ENCODE measurements around the gene AQP7.

The AQP7 gene

DNA sequence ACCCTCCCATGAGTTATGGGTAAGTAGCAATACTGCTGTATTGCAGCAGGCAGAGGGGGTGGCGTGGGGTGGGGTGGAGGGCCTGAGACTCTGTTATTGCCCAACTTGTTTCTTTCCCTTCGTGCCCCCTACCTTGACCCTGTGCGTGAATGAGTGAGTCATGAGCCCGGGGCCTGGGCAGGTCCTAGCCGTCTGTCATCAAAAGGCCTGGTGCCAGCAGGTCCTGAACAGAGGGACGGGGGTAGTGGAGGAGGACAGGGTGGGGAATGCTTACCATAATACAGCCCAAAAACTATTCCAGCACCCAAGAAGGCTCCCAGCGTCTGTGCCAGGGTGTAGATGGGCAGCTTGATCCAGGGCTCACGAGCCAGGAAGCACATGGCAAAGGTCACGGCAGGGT, 40.7 kb upstream of the AQP7 start:
- POLR2A ChIA-PET = no interaction called here
- Histone ChIP-seq H3K36me3 (ENCODE audit: control insufficient read depth in 2 of 2, insufficient read depth in 1 of 2, low read length in 2 of 2) (no peaks in the 10 kb centered on the region), H3K4me3 (ENCODE audit: low read depth, low read length) (no peak overlapping the region), H3K4me1 (ENCODE audit: control insufficient read depth, insufficient read depth, low read length) (no peaks in the 10 kb centered on the region; the same call in 1 of the 2 replicates), H3K27ac (ENCODE audit: extremely low read depth, low read depth, low read length) (no peak overlapping the region), H3K9me3 (ENCODE audit: control insufficient read depth, insufficient read depth, low read depth, low read length) (no peaks in the 10 kb centered on the region)
- TF ChIP-seq OSR2 (tag by site-specific recombination; IDR thresholded peaks at IDR 0.05) = no peak
- no peak for TF ChIP-seq ZNF394 (tag by site-specific recombination; IDR thresholded peaks at IDR 0.05; ENCODE audit: borderline replicate concordance)
- no peak for TF ChIP-seq OVOL3 (tag by site-specific recombination; IDR thresholded peaks at IDR 0.05)
- no peak for TF ChIP-seq ZBTB21 (tag by site-specific recombination; IDR thresholded peaks at IDR 0.05)
- TF ChIP-seq SCRT1 (tag by site-specific recombination; IDR thresholded peaks at IDR 0.05; ENCODE audit: borderline replicate concordance) = no peak
- TF ChIP-seq ZNF530 (tag by site-specific recombination; IDR thresholded peaks at IDR 0.05; ENCODE audit: low read depth) = no peak
- TF ChIP-seq ZNF266 (tag by site-specific recombination; IDR thresholded peaks at IDR 0.05; ENCODE audit: low read depth) = no peak
- CTCF ChIA-PET = interaction anchor here (1.0 to 6.1 kb wide), 4 partner anchors 10 to 67 kb away, joined by 3 to 55 read pairs (median 11); no protein-coding TSS in a partner anchor

DNA sequence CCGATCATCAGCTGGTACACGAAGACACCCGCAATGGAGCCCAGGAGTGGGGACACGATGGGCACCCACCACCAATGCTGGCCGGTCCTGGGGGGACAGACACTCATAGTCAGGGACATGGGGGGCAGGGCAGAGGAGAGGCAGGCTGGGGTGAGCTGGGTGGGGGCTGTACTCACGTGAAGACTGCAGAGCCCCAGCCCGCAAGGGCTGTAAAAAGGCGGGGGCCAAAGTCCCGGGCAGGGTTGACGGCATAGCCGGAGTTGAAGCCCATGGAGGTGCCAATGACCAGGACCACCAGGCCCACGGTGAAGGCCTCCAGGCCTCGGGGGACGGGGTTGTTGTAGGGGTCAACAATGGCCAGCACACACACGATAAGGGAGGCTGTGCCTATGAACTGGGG, 39.8 kb upstream of the AQP7 start:
- H3K27ac ChIP-seq (ENCODE audit: extremely low read depth, low read depth, low read length) = no peak overlapping the region
- CTCF ChIA-PET = interaction anchor here (0.9 to 6.1 kb wide), 4 partner anchors 10 to 180 kb away, joined by 3 to 55 read pairs (median 10); no protein-coding TSS in a partner anchor

More for the DNA sequence above, 39.8 kb upstream of the AQP7 start:
- POLR2A ChIA-PET = no interaction called here
- Histone ChIP-seq H3K4me1 (ENCODE audit: control insufficient read depth, insufficient read depth, low read length) (no peaks in the 10 kb centered on the region; the same call in 1 of the 2 replicates), H3K4me3 (ENCODE audit: low read depth, low read length) (no peak overlapping the region), H3K9me3 (ENCODE audit: control insufficient read depth, insufficient read depth, low read depth, low read length) (no peaks in the 10 kb centered on the region), H3K36me3 (ENCODE audit: control insufficient read depth in 2 of 2, insufficient read depth in 1 of 2, low read length in 2 of 2) (no peaks in the 10 kb centered on the region)
- no peak for TF ChIP-seq ZNF366 (tag by site-specific recombination; conservative IDR thresholded peaks at IDR 0.05)
- no peak for TF ChIP-seq ZNF654 (tag by site-specific recombination; IDR thresholded peaks at IDR 0.05; ENCODE audit: low read depth)
- TF ChIP-seq ZNF558 (tag by site-specific recombination; IDR thresholded peaks at IDR 0.05) = no peak
- TF ChIP-seq, protein P1, sequence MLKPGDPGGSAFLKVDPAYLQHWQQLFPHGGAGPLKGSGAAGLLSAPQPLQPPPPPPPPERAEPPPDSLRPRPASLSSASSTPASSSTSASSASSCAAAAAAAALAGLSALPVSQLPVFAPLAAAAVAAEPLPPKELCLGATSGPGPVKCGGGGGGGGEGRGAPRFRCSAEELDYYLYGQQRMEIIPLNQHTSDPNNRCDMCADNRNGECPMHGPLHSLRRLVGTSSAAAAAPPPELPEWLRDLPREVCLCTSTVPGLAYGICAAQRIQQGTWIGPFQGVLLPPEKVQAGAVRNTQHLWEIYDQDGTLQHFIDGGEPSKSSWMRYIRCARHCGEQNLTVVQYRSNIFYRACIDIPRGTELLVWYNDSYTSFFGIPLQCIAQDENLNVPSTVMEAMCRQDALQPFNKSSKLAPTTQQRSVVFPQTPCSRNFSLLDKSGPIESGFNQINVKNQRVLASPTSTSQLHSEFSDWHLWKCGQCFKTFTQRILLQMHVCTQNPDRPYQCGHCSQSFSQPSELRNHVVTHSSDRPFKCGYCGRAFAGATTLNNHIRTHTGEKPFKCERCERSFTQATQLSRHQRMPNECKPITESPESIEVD (tag by site-specific recombination; IDR thresholded peaks at IDR 0.05) = no peak
- no peak for TF ChIP-seq ZNF585B (tag by site-specific recombination; IDR thresholded peaks at IDR 0.05)
- TF ChIP-seq ZSCAN30 (tag by site-specific recombination; IDR thresholded peaks at IDR 0.05) = no peak
- no peak for TF ChIP-seq ZNF600 (tag by site-specific recombination; IDR thresholded peaks at IDR 0.05)
- no peak for TF ChIP-seq ZNF37A (tag by site-specific recombination; IDR thresholded peaks at IDR 0.05)
- TF ChIP-seq, protein P2, sequence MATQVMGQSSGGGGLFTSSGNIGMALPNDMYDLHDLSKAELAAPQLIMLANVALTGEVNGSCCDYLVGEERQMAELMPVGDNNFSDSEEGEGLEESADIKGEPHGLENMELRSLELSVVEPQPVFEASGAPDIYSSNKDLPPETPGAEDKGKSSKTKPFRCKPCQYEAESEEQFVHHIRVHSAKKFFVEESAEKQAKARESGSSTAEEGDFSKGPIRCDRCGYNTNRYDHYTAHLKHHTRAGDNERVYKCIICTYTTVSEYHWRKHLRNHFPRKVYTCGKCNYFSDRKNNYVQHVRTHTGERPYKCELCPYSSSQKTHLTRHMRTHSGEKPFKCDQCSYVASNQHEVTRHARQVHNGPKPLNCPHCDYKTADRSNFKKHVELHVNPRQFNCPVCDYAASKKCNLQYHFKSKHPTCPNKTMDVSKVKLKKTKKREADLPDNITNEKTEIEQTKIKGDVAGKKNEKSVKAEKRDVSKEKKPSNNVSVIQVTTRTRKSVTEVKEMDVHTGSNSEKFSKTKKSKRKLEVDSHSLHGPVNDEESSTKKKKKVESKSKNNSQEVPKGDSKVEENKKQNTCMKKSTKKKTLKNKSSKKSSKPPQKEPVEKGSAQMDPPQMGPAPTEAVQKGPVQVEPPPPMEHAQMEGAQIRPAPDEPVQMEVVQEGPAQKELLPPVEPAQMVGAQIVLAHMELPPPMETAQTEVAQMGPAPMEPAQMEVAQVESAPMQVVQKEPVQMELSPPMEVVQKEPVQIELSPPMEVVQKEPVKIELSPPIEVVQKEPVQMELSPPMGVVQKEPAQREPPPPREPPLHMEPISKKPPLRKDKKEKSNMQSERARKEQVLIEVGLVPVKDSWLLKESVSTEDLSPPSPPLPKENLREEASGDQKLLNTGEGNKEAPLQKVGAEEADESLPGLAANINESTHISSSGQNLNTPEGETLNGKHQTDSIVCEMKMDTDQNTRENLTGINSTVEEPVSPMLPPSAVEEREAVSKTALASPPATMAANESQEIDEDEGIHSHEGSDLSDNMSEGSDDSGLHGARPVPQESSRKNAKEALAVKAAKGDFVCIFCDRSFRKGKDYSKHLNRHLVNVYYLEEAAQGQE (tag by site-specific recombination; IDR thresholded peaks at IDR 0.05) = no peak
- no peak for TF ChIP-seq IKZF3 (tag by site-specific recombination; IDR thresholded peaks at IDR 0.05)
- no peak for TF ChIP-seq ZBTB8A (tag by site-specific recombination; IDR thresholded peaks at IDR 0.05)
- TF ChIP-seq, protein P3, sequence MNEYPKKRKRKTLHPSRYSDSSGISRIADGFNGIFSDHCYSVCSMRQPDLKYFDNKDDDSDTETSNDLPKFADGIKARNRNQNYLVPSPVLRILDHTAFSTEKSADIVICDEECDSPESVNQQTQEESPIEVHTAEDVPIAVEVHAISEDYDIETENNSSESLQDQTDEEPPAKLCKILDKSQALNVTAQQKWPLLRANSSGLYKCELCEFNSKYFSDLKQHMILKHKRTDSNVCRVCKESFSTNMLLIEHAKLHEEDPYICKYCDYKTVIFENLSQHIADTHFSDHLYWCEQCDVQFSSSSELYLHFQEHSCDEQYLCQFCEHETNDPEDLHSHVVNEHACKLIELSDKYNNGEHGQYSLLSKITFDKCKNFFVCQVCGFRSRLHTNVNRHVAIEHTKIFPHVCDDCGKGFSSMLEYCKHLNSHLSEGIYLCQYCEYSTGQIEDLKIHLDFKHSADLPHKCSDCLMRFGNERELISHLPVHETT (tag by site-specific recombination; IDR thresholded peaks at IDR 0.05) = no peak
- TF ChIP-seq, protein P4, sequence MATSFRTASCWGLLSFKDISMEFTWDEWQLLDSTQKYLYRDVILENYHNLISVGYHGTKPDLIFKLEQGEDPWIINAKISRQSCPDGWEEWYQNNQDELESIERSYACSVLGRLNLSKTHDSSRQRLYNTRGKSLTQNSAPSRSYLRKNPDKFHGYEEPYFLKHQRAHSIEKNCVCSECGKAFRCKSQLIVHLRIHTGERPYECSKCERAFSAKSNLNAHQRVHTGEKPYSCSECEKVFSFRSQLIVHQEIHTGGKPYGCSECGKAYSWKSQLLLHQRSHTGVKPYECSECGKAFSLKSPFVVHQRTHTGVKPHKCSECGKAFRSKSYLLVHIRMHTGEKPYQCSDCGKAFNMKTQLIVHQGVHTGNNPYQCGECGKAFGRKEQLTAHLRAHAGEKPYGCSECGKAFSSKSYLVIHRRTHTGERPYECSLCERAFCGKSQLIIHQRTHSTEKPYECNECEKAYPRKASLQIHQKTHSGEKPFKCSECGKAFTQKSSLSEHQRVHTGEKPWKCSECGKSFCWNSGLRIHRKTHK (tag by site-specific recombination; IDR thresholded peaks at IDR 0.05) = no peak
- no peak for TF ChIP-seq ZNF112 (tag by site-specific recombination; IDR thresholded peaks at IDR 0.05)
- no peak for TF ChIP-seq ZFP69B (tag by site-specific recombination; IDR thresholded peaks at IDR 0.05)
- TF ChIP-seq, protein P5, sequence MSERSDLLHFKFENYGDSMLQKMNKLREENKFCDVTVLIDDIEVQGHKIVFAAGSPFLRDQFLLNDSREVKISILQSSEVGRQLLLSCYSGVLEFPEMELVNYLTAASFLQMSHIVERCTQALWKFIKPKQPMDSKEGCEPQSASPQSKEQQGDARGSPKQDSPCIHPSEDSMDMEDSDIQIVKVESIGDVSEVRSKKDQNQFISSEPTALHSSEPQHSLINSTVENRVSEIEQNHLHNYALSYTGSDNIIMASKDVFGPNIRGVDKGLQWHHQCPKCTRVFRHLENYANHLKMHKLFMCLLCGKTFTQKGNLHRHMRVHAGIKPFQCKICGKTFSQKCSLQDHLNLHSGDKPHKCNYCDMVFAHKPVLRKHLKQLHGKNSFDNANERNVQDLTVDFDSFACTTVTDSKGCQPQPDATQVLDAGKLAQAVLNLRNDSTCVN (tag by site-specific recombination; optimal IDR thresholded peaks at IDR 0.05) = no peak

All from HEK293 (cell line).